Bone marrow (tissue), 2 donors: ENCODE data around the gene LRRC75B.
"Not testable (repeated sequence)": the region's sequence is repeated elsewhere in the genome, so short reads cannot be mapped to it uniquely, and the experiment has no call there.

Source experiments
- DNase-seq, 2 donors: peaks; one replicate each; lab custom pipeline; 2025; lab: John Stamatoyannopoulos, UW

Gene LRRC75B

DNA sequence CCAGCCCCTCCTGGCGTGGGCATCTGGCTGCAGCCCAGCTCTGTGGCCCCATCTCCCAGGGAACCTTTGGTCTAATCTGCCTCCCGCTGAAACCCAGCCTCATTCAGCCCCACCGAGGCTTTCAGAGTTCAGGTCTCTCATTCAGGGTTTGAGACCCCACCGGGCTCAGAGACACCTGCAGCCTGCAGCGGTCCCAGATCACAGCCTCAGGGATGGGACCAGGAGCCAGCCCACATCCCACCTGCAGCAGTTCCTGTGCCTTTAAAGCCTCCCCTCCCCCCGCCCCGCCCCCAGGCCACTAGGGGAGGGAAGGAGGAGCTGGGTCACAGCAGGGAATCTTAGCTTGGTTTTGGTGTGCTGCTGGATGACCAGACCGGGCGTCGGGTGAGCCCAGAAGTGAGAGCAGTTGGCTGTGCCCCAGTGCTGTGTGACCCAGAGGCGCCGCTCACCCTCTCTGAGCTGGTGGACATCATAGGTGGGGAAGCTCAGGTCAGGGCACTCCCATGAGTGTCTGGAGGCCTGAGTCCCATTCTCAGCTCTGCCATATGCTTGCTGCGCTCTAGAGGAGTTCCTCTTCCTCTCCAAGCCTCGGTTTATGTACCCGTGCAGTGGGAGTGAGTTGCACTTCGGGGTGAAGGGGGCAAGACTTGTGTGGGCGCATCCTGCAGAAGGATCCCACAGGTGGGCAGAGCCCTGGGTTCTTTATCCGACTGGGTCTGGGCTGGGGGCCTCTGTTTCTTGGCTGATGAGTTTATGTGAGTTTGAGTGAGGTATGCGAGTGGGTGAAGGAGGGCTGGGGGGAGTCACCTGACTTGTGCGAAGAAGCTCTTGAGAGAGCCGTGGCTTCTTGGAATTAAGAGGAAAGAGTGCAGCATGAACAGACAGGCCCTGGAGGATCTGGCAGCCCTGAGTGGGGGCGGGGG, 10.2 kb upstream of the LRRC75B start, which contains the start of gene GGT1:
Gene GGT1 (plus strand): TSS at position 347 of the 923 bp plus-strand sequence. CDS start 7,889 bp downstream, outside the sequence.
- not testable (repeated sequence) for DNase-seq

DNA sequence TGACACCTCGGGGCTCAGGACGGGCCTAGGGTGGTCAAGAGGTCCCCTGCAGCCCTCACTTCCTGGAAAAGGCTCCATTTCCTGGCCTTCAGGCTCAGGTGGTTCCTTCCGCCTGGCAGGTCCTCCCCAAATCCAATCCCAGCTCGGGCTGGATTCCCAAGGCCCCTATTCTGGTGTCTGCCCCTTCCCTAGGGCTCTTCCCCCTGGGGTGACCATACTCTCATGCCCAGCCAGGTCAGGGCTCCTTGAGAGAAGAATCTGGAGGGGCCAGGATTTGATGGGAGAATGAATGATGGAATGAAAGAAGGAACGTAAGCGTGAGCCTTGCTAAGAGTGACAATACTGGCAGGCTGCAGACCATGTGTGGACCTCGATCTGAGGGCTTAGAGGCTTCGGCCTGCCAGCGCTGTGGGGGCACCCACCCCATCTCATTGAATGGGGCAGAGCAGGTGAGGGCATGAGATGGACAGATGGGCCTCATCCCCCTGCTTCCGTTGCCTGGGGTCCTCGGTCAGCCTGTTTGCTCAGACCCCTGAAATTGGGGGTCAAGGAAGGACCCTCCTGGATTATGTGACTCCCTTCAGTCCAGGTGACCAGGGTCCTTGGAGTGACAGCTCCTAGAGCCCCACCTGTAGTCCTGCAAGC, 9.4 kb upstream of the LRRC75B start:
- not testable (repeated sequence) for DNase-seq

DNA sequence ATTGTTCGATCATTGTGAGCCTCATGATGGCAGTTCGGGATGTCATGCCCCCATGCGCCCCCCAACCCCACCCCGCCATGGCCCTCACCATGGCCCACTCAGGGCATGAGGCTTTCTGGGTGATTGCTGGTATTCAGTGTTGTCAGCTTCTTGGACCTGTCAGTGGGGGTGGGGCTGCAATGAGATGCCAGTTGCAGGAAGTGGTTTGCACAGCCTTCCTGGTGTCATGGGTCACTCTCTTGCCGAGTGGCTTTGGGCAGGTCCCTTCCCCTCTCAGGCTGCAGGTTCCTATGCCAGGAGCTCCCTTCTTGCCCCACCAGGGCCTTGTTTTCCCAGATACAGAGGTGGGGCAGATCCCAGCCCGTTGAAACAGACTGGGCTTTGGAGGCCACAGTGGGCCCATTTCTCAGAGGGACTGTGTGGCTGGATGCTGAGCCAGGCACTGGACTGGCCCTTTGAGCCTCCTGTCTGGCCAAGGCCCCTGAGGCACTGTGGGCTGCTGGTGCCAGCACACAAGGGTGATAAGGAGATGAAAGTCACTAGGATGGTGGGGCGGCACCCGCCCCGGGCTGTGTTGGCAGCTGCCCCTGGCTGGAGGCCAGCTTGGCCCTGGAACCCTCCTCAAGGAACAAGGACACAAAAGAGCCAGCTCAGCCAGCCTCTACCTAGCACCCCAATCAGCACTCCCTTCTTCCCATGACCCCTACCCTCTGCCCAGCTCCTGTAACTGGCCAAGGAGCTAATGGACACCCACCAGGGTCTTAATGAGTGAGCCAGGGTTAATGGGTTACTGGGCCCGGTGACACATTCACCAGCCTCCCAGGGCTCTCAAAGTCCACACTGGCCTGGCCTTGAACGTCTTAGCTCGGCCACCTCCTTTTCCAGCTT, 8.6 kb upstream of the LRRC75B start:
- no peak for DNase-seq

DNA sequence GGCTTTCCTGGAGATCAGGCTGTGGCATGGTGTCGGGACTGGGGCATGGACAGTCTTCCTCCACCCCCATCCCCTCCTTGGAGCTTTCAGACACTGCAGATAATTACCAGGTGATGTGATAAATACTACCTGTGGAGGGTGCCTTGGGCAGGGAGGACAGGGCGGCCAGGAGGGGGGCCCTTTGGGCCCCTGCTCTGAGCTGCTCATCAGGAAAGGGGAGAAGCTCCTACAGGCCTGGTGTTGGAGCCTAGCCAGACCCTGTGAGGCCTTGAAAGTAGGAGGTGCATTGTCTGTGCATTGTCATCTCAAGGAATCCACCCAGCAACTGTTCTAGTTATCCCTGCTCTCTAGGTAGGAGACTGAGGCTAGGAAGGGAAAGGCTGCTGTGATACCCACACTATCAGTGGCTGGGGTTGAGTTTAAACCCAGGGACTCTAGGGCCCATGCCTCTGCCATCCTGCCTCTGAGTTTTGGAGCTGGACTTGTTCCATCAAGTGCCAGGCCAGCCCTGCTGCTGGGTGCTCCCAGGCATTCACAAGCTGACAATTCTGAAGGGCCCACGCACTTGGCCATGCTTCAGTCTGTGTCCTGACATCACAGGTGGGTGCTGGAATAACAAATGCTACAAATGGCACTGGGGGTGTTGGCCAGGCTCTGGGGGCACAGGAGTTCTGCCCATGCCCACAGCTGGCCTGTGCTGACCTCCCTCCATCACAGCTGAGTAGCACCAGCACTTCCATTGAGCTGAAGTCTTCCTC, 7.3 kb upstream of the LRRC75B start:
- not testable (repeated sequence) for DNase-seq

DNA sequence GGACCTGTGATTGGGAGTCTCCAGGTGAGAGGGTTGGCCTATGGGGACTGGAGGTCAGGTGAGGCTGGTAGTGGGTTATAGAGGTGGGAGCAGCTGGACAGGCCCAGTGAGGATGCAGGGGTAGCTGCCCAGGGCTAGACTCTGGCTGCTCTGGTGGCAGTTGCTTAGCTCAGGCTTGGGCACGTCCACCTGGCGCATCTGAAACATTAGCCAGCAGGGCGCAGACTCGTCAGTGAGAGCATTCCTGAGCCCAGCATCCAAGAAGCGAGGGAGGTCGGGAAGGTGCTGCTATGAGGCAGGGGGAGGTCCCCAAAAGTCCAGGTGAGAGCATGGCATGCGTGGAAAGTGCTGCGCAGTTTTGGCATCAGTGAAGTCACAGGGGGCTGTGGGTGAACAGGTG, 6.6 kb upstream of the LRRC75B start:
- DNase-seq, result no peak

DNA sequence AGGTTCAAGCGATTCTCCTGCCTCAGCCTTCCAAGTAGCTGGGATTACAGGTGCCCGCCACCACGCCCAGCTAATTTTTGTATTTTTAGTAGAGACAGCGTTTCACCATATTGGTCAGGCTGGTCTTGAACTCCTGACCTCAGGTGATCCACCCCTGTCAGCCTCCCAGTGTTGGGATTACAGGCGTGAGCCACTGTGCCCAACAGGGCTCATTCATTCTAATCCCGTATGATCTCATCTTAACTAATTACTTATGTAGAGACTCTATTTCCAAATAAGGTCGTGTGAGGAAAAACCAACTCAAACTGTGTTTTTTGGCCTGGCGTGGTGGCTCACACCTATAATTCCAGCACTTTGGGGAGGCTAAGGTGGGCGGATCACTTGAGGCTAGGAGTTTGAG, 4.2 kb upstream of the LRRC75B start:
- not testable (repeated sequence) for DNase-seq

DNA sequence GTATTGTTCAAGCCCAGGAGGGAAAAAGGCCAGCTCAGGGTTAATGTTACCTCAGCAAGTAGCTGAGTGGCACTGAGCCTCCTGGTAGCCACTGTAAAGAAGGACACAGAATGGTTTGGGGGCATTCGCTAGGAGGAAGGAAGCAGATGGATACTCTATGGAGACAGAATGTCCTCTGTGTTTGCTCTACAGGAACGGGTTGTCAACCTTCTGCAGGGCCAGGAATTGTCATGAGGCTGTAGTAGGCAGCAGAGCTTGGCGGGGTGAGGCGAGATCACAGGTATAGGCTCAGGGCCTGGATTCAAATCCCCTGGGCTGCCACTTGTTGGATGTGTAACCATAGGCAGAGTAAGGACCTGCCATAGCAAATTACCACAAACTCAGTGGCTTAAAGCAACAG, 3.0 kb upstream of the LRRC75B start:
- DNase-seq, result no peak

DNA sequence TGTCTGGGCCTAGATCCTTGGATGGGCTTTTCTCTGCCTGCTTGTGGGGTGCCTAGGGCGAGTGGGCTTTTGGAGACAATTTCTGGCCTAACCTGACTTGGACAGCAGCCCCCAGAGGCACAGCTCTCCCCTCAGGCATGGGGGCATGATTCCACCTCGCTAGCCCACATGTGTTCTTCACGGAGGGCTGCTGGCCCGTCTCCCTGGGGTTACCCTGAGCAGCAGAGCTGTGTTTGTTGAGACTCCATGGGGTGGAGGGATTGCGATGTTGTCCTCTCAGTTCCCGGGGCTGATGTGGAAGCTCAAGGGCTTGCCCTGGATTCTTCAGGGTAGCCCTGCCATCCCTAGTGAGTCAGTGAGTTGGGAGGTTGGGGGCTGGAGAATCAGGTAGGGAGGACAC, 2.4 kb upstream of the LRRC75B start:
- no peak for DNase-seq

DNA sequence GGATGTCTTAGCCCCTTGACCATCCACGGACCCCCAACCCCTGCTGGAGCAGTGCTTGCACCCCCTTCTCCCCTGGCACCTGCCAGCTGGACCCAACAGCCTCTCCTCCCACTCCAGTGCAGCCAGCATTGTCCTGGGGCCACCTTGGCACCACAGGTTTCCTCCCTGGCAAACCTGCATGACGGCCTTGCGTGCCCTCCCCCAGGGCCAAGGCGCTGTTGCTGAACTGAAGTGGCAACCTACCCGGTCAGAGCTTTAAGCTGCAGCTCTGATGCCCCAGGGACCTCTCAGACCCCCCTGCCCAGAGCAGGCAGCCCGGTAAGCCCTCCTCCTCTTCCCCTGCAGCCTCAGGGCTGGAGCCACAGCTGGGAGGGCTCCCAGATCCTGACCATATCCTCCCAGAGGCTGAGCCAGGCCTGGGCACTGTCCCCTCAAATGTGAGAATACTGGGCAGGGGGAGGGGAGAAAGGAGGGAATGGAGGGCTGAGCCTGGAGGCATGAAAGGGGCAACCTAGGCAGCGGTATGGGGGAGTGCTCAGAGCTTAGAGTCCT, 1.8 kb upstream of the LRRC75B start:
- no peak for DNase-seq

DNA sequence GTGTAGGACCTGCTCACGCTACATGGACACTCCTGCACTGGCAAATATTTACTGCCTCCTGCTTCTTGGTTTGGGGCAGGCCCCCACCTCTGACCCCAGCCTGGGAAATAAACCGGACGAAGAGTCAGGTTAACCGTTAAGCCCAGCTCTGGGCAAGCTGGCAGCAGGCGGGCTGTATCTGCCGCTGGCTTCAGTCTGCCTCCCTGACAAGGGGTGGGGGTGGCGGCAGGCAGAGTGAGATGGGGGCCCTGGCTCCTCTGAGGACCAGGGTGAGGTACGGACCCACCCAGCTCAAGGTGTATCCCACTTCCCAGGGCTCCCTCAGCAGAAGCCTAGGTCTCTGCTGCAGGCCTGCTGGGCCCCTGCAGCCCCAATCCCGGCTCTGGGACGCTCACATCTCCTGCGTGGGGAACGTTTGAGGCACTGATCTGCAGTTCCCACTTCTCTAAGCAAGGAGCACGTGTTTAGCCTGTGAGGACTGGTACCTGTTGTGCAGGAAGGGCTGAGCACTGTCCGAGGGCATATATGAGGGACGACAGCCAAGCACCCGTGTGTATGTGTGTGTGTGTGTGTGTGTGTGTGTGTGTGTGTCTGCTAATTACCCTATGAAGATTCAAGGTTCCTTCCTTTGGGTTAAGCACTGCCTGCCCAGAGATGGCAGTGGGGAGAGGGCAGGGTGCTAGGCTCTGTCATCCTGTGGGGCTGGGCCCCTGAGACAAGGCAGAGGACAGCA, 1.1 kb upstream of the LRRC75B start:
- DNase-seq, result no peak

DNA sequence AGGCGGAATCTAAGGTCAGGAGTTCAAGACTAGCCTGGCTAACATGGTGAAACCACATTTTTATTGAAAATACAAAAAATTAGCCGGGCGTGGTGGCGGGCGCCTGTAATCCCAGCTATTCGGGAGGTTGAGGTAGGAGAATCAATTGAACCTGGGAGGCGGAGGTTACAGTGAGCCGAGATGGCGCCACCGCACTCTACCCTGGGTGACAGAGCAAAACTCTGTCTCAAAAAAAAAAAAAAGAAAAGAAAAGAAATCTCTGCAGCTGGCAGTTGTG, 624 bp upstream of the LRRC75B start:
- not testable (repeated sequence) for DNase-seq

DNA sequence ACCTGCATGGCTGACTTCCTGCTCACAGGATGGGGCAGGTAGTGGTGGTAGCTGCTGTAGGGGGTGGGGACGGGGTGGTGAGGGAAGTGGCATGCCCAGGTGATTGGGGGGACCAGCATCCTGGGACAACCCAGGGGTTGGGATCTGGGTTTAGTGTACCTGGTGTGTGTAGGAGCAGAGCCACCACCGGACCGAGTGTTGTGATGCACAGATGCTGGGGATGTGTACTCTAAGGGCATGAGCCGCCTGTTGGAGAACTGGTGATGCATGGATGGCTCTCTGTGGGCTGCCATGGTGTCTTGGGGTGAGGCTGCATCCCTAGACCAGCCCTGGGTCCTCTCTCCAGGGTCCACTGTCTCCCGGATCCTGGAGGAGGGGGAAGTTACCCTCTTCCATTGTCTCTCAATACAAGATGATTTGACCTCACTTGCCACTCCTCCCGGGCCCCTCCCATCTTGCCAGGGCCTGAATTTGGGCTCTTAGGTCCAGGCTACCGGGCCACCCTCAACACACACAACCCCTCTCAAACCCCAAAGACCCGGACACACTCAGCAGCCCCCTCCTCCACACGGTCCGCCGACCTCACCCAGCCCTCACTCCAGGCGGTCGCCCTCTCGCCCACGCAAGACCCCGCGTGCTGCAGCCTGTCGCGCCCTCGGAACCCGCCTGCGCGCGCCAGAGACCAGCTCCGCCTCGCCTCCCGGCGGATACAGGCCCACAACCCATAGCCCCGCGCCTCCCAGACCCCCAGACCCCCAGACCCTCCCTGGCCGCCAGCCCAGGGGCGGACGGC, 619 bp downstream of the LRRC75B start:
- no peak for DNase-seq

DNA sequence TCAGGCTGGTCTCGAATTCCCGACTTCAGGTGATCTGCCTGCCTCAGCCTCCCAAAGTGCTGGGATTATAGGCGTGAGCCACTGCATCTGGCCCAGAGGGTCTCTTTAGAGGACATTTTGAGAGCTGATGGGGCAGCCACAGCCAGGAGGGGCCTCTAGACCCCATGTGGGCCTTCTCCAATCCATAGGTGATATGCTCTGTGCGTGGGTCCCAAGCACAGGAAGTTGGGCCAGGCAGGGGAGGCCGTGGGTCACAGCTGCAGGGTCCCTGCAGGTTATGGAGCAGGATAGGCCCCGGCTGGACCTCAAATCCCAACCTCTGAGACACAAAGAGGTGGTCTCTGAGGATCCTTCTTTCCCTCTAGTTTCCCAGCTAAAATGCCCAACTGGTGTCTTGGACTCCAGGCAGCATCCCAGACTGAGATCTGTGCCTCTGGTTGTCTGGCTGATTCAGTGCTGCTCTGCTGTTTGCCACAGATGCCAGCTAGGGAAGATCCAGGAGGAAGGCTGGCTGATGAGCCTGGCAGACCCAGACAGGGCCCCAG, 1.5 kb downstream of the LRRC75B start:
- DNase-seq, result no peak

DNA sequence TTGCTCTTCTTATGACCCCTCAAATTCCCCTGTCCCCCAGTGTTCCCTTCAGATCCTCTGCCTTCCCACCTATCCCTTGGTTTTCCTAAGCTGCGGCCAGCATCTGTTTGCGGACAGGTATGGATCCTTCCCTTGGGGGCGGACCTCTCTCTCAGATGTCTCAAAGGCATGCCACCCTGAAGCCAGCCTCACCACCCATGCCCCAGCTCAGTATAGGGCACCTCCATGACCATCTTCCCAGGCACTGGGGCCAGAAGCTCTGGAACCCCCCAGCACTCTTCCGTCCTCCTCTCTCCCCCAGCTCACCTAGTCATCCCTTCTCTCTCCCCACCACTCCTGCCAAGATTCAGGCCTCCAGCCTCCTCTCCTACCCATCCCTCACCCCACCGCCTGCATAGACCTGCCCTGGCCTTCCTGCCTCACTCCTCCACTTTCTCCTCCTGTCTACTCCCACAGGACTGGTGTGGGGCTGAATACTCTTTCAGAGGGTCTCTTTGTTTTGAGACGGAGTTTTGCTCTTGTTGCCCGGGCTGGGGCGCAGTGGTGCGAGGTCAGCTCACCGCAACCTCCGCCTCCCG, 2.2 kb downstream of the LRRC75B start:
- no peak for DNase-seq

DNA sequence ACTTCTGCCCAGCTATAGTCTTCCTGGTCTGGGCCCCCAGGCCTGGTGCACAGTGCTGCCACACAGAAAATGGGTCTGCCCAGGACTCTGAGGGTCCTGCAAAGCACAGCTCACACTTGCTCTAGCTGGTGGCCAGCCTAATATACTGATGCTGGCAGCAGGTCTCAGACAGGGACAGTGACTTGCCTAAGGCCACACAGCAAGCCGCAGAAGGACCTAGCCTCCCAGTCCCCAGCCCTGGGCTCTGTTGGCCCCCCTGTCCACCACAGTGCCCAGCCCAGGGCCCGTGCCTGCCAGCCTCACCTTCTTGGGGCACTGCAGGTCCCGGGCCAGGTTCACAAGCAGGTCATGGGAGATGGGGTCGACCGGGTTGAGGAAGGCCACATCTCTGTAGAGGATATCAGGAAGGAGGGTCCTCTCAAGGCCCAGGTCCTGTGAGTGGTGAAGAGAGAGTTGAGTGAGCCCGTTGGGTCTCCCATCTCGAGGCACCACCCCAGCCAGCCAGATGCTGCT, 3.3 kb downstream of the LRRC75B start:
- no peak for DNase-seq

DNA sequence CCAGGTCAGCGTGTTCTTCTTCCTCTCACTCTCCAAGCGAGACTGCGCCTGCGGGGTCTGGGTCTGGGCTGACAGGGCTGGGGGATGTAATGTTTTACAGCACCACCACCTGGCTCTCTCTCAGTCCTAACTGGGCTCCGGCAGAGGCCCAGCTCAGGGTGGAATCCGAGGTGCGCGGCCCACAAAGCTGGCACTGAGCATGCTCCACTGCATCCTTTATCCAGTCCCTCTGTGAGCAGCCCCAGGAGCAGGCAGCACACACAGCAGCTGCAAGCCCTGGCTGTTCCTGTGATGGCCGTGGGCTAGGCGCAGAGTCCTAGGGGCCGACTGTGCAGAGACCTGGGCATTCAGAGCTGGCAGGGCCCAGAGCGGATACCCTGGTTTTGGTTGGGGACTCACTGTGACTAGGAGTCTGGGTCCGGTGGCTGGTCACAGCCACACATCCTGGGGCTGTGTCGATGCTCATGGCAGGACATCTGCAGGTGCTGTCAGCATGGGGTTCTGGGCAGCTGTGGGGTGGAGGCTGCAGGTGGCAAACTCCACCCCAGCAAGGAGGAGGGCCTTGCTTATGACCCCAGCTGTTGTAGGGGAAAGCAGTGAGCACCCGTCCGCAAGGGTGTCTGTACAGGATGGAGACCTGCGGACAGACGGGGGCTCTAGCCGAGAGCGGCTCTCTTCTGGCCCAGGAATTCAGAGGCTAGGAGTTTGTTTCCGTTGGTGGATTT, 4.0 kb downstream of the LRRC75B start:
- no peak for DNase-seq

DNA sequence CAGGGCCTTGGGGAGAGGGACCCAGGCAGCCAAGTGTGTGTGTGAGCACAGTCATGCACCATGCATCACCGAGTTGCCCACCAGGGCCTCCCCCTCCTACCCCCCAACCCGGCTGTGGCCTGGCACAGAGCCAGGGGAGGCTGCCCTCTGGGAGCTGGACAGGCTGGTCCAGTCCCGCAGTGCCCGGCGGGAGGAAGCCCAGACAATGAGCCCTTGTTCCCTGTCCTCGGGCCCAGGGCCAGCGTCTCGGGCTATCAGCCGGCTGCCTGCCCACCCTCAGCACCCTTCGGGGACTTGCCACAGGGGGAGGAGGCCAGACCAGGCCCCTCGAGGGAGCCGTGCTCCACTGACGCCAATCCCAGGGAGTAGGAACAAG, 4.5 kb downstream of the LRRC75B start:
- no peak for DNase-seq

DNA sequence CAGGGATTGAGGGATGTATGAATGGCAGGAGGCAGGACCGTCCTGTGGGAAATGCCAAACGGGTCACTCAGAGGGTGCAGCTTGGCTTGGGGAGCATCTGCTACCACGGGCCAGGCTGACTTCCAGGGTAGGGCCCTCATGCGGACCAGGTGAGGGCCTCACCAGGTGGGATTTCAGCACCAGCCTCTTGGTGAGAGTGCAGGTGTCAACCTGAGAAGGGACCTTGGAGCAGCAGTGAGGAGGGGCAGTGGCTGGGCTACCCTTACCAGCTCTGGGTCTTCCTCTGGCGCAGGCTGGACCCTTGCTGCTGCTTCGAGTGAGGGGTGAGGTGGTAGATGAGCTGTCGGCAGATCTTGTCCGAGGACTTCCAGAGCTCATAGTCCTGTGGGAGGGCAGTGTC, 4.9 kb downstream of the LRRC75B start:
- no peak for DNase-seq
